H9 (cell line): Measurements from ENCODE around the gene ANAPC2. TPM values are rescaled to one million over a fixed set of nuclear protein-coding genes. Genes with fewer than 3 reads are reported as not detected.

Source experiments
- DNase-seq: peaks from one replicate; pipeline ENCODE4 v3.0.0-alpha.2; 2017
- H2AFZ ChIP-seq: one replicate; pipeline ENCODE4 v1.6.1; 2013; ENCODE audit warnings: mild to moderate bottlenecking, low read length, control low read depth, moderate library complexity
- H2AK5ac ChIP-seq: 2 replicates; pipeline ENCODE4 v1.6.1; 2013; ENCODE audit warnings: low read length, control low read depth, mixed read lengths; ENCODE audit not compliant: insufficient read length
- H2BK120ac ChIP-seq: one replicate; pipeline ENCODE4 v1.6.1; 2013; ENCODE audit warnings: low read depth, mild to moderate bottlenecking, low read length, control low read depth, inconsistent platforms; ENCODE audit not compliant: poor library complexity, severe bottlenecking
- H2BK12ac ChIP-seq: 2 replicates; pipeline ENCODE4 v1.6.1; 2013; ENCODE audit warnings: low read length, control low read depth, mixed read lengths, low read depth; ENCODE audit not compliant: insufficient read length
- H2BK15ac ChIP-seq: 2 replicates; pipeline ENCODE4 v1.6.1; 2013; ENCODE audit warnings: low read depth, low read length, control low read depth
- H2BK20ac ChIP-seq: one replicate; pipeline ENCODE4 v1.6.1; 2013; ENCODE audit warnings: low read depth, mild to moderate bottlenecking, low read length, control low read depth, inconsistent platforms; ENCODE audit not compliant: poor library complexity, severe bottlenecking
- H2BK5ac ChIP-seq: 2 replicates; pipeline ENCODE4 v1.6.1; 2013; ENCODE audit warnings: low read length, control low read depth, mixed read lengths; ENCODE audit not compliant: insufficient read length
- H3K14ac ChIP-seq: 2 replicates; pipeline ENCODE4 v1.6.1; 2013; ENCODE audit warnings: low read length, control low read depth; ENCODE audit not compliant: insufficient read depth
- H3K18ac ChIP-seq: 2 replicates; pipeline ENCODE4 v1.6.1; 2013; ENCODE audit warnings: low read depth, mild to moderate bottlenecking, mixed read lengths, low read length, control low read depth; ENCODE audit not compliant: insufficient read length
- H3K23ac ChIP-seq: 2 replicates; pipeline ENCODE4 v1.6.1; 2013; ENCODE audit warnings: low read length, control low read depth, mixed read lengths, low read depth; ENCODE audit not compliant: insufficient read length
- H3K23me2 ChIP-seq: 2 replicates; pipeline ENCODE4 v1.6.1; 2013; ENCODE audit warnings: low read depth, mild to moderate bottlenecking, mixed read lengths, low read length, control low read depth; ENCODE audit not compliant: insufficient read length, poor library complexity, severe bottlenecking
- H3K27ac ChIP-seq: 2 replicates; pipeline ENCODE4 v1.5.1; 2013; ENCODE audit warnings: low read length, control low read depth, mixed read lengths, low read depth; ENCODE audit not compliant: insufficient read length
- H3K27me3 ChIP-seq: 2 replicates; pipeline ENCODE4 v1.6.1; 2013; ENCODE audit warnings: low read length, control low read depth, inconsistent platforms; ENCODE audit not compliant: insufficient read depth
- H3K4ac ChIP-seq: 2 replicates; pipeline ENCODE4 v1.6.1; 2013; ENCODE audit warnings: low read depth, mild to moderate bottlenecking, control low read depth, inconsistent platforms, low read length, moderate library complexity
- H3K4me1 ChIP-seq: 2 replicates; pipeline ENCODE4 v1.6.1; 2013; ENCODE audit warnings: low read length, control low read depth, inconsistent platforms; ENCODE audit not compliant: insufficient read depth
- H3K4me2 ChIP-seq: 2 replicates; pipeline ENCODE4 v1.6.1; 2013; ENCODE audit warnings: low read length, control low read depth, mixed read lengths; ENCODE audit not compliant: insufficient read length, insufficient read depth
- H3K56ac ChIP-seq: 2 replicates; pipeline ENCODE4 v1.6.1; 2013; ENCODE audit warnings: low read depth, mild to moderate bottlenecking, mixed read lengths, low read length, control low read depth; ENCODE audit not compliant: insufficient read length
- H3K79me1 ChIP-seq: 2 replicates; pipeline ENCODE4 v1.6.1; 2013; ENCODE audit warnings: low read depth, mild to moderate bottlenecking, moderate library complexity, low read length, control low read depth, inconsistent platforms; ENCODE audit not compliant: insufficient read depth, poor library complexity, severe bottlenecking
- H3K79me2 ChIP-seq: 2 replicates; pipeline ENCODE4 v1.6.1; 2013; ENCODE audit warnings: low read length, control low read depth, inconsistent platforms; ENCODE audit not compliant: insufficient read depth
- H3K9ac ChIP-seq: 2 replicates; pipeline ENCODE4 v1.6.1; 2013; ENCODE audit warnings: low read length, control low read depth, mixed read lengths; ENCODE audit not compliant: insufficient read length; ENCODE audit errors: extremely low read depth
- H3K9me3 ChIP-seq: one replicate; pipeline ENCODE4 v1.6.1; 2013; ENCODE audit warnings: low read depth, low read length, inconsistent platforms; ENCODE audit not compliant: control insufficient read depth
- H3T11ph ChIP-seq: one replicate; pipeline ENCODE4 v1.6.1; 2013; ENCODE audit warnings: mild to moderate bottlenecking, low read length, control low read depth, inconsistent platforms
- H4K20me1 ChIP-seq: one replicate; pipeline ENCODE4 v1.6.1; 2013; ENCODE audit not compliant: control insufficient read depth, insufficient read length, insufficient read depth
- H4K5ac ChIP-seq: 2 replicates; pipeline ENCODE4 v1.6.1; 2013; ENCODE audit warnings: low read depth, mild to moderate bottlenecking, mixed read lengths, low read length, control low read depth; ENCODE audit not compliant: insufficient read length
- H4K8ac ChIP-seq: replicated peaks from 2 replicates; pipeline ENCODE4 v1.6.1; 2013; ENCODE audit warnings: low read length, control low read depth, mixed read lengths, low read depth; ENCODE audit not compliant: insufficient read length
- H4K91ac ChIP-seq: 2 replicates; pipeline ENCODE4 v1.6.1; 2013; ENCODE audit warnings: low read depth, mild to moderate bottlenecking, moderate library complexity, mixed read lengths, low read length, control low read depth; ENCODE audit not compliant: insufficient read length
- H3K27ac Mint-ChIP-seq, 3 experiments: 2 replicates in 2 of 3; 3 replicates in 1 of 3; pipeline ENCODE4 v1.8.0; 2020 to 2021; ENCODE audit warnings: mixed read lengths in 3 of 3, mild to moderate bottlenecking in 1 of 3, moderate library complexity in 1 of 3
- H3K27me3 Mint-ChIP-seq: 2 replicates; pipeline ENCODE4 v1.8.0; 2021; ENCODE audit warnings: low read depth, mild to moderate bottlenecking, moderate library complexity, mixed read lengths
- H3K36me3 Mint-ChIP-seq, 3 experiments: 2 replicates in 2 of 3; 3 replicates in 1 of 3; pipeline ENCODE4 v1.8.0; 2020 to 2021; ENCODE audit warnings: low read depth in 3 of 3, mixed read lengths in 3 of 3; ENCODE audit not compliant: insufficient read depth in 1 of 3
- H3K4me1 Mint-ChIP-seq, 2 experiments: 2 replicates each; pipeline ENCODE4 v1.8.0; 2020; ENCODE audit warnings: mixed read lengths in 2 of 2
- H3K4me3 Mint-ChIP-seq, 2 experiments: 2 replicates in 1 of 2; 3 replicates in 1 of 2; pipeline ENCODE4 v1.8.0; 2020 to 2021; ENCODE audit warnings: mild to moderate bottlenecking in 2 of 2, mixed read lengths in 2 of 2, moderate library complexity in 1 of 2
- H3K9me3 Mint-ChIP-seq, 2 experiments: 2 replicates in 1 of 2; 3 replicates in 1 of 2; pipeline ENCODE4 v1.8.0; 2020; ENCODE audit warnings: mild to moderate bottlenecking in 2 of 2, mixed read lengths in 2 of 2, moderate library complexity in 1 of 2
- WGBS: extraction: QIAGEN DNeasy Blood & Tissue Kit; methylation state at CpG from one replicate; pipeline ENCODE4 v1.1.7; 2013; ENCODE audit warnings: missing lambda C conversion rate, low lambda C conversion rate, mixed read lengths; ENCODE audit not compliant: insufficient read length; ENCODE audit errors: extremely low coverage; 5-methylcytosine and 5-hydroxymethylcytosine counted together
- total RNA-seq: library from RNA; stranded (reverse); gene quantifications from 2 replicates; pipeline ENCODE4 v1.2.1, GENCODE V29; 2021
- TF ChIP-seq, protein P1 (sequence below): fragments of 200-600 bp; sonication (generic); conservative IDR thresholded peaks from 3 replicates; pipeline ENCODE4 v1.8.0; 2021; ENCODE audit warnings: antibody characterized with exemption, mild to moderate bottlenecking

ANAPC2 gene
- total RNA-seq, 1 experiment from 2014 or later, result 54.8 TPM

DNA sequence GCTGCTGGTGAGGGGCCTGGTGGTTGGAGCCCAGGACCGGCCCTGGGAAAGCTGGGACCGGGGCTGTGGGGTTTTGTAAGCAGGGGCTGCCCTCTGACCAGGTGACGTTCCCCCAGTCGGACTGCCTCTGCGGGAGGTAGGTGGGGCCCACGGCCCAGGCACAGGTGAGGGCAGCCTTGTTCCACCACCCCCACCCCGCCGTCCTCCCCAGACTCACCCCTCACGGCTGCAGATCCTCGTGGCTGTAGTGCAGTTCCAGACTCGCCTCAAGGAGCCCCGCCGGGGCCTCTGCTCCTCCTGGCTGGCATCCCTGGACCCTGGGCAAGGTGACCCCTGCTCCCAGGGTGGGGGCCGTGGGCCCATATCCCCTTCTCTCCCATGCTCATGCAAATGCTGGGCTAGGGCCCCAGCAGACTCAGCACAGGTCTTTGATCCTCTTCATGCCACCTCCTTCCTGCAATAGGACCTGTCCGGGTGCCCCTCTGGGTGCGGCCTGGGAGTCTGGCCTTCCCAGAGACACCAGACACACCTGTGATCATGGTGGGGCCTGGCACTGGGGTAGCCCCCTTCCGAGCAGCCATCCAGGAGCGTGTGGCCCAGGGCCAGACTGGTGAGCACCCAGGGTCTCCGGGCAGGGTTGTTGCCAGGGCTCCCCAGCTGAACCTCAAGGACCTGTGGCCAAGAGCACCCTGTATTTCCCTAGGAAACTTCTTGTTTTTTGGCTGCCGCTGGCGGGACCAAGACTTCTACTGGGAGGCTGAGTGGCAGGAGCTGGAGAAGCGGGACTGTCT lies 27.0 kb upstream of the ANAPC2 start:
- H3K27ac Mint-ChIP-seq, result no peak overlapping the region
- H4K91ac ChIP-seq, result no peak overlapping the region
- H4K5ac ChIP-seq, result no peak overlapping the region
- no peak overlapping the region for H3K4me2 ChIP-seq
- no peak overlapping the region for H3T11ph ChIP-seq
- no peaks in the 10 kb centered on the region for H3K9me3 ChIP-seq
- no peaks in the 10 kb centered on the region for H3K23me2 ChIP-seq
- no peak overlapping the region for H3K9ac ChIP-seq
- H3K27ac ChIP-seq, result no peak overlapping the region
- H3K27me3 ChIP-seq, result no peaks in the 10 kb centered on the region
- no peak overlapping the region for H3K23ac ChIP-seq
- no peak overlapping the region for H2BK15ac ChIP-seq
- H4K8ac ChIP-seq, result no peak overlapping the region
- TF ChIP-seq, protein P1, sequence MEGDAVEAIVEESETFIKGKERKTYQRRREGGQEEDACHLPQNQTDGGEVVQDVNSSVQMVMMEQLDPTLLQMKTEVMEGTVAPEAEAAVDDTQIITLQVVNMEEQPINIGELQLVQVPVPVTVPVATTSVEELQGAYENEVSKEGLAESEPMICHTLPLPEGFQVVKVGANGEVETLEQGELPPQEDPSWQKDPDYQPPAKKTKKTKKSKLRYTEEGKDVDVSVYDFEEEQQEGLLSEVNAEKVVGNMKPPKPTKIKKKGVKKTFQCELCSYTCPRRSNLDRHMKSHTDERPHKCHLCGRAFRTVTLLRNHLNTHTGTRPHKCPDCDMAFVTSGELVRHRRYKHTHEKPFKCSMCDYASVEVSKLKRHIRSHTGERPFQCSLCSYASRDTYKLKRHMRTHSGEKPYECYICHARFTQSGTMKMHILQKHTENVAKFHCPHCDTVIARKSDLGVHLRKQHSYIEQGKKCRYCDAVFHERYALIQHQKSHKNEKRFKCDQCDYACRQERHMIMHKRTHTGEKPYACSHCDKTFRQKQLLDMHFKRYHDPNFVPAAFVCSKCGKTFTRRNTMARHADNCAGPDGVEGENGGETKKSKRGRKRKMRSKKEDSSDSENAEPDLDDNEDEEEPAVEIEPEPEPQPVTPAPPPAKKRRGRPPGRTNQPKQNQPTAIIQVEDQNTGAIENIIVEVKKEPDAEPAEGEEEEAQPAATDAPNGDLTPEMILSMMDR, result no peak
- H2AFZ ChIP-seq, result no peak overlapping the region
- no peaks in the 10 kb centered on the region for H3K9me3 Mint-ChIP-seq
- no peak overlapping the region for H3K56ac ChIP-seq
- no CpG with 5 or more reads among the region's 22 CpGs for WGBS
- no peak for DNase-seq
- H3K18ac ChIP-seq, result no peak overlapping the region
- peaks cover 3 to 23% (median 10%) of the 10 kb centered on the region in 3 experiments; a peak in 5 of 7 replicates for H3K36me3 Mint-ChIP-seq
- H2BK20ac ChIP-seq, result no peak overlapping the region
- H2AK5ac ChIP-seq, result no peak overlapping the region
- H4K20me1 ChIP-seq, result no peaks in the 10 kb centered on the region
- no peak overlapping the region for H3K4ac ChIP-seq
- peaks cover 4 to 5% of the 10 kb centered on the region in 2 experiments for H3K4me1 Mint-ChIP-seq
- H3K4me1 ChIP-seq, result no peaks in the 10 kb centered on the region; the same call in 1 of the 2 replicates
- no peaks in the 10 kb centered on the region for H3K79me2 ChIP-seq
- no peak overlapping the region for H2BK12ac ChIP-seq
- no peaks in the 10 kb centered on the region for H3K79me1 ChIP-seq
- no peaks in the 10 kb centered on the region for H3K27me3 Mint-ChIP-seq
- no peak overlapping the region for H3K4me3 Mint-ChIP-seq
- no peak overlapping the region for H2BK5ac ChIP-seq
- no peak overlapping the region for H2BK120ac ChIP-seq
- H3K14ac ChIP-seq, result no peak overlapping the region
